PC-9 (cell line): ENCODE data around the gene DNAI4. TPM values are rescaled to one million over a fixed set of nuclear protein-coding genes. Genes with fewer than 3 reads are reported as not detected.

ENCODE experiments used
- BruUV-seq: library from RNA; stranded (reverse); fragments of 400-500 nt; replicated peaks from 2 replicates; lab custom pipeline; 2021; lab: Mats Ljungman, UMichigan
- CTCF ChIA-PET: fragments of 300-600 bp; sonication (Branson Sonifier 250); formaldehyde crosslinking; loops from one replicate; lab custom pipeline; 2022; ENCODE audit warnings: antibody characterized with exemption; lab: Charles Lee
- POLR2A ChIA-PET: fragments of 300-600 bp; sonication (Branson Sonifier 250); formaldehyde crosslinking; loops from one replicate; lab custom pipeline; 2022; ENCODE audit warnings: antibody characterized with exemption; ENCODE audit not compliant: unreplicated experiment; lab: Charles Lee
- DNase-seq, 2 experiments: peaks; one replicate each; pipeline versions ENCODE4 v3.0.0 to v3.0.0-alpha.2; 2015 to 2022; ENCODE audit warnings: mixed read lengths in 1 of 2
- H2AFZ ChIP-seq: fragments of 200-600 bp; sonication (generic); 2 replicates; pipeline ENCODE4 v1.8.1; 2017; ENCODE audit warnings: antibody characterized with exemption
- H3F3A ChIP-seq: fragments of 200-600 bp; sonication (generic); 2 replicates; pipeline ENCODE4 v1.8.1; 2017; ENCODE audit warnings: antibody characterized with exemption, mild to moderate bottlenecking, low read depth; ENCODE audit not compliant: insufficient read depth
- H3K27ac ChIP-seq: fragments of 200-600 bp; sonication (generic); 2 replicates; pipeline ENCODE4 v1.6.1; 2016; ENCODE audit warnings: mixed run types
- H3K27me3 ChIP-seq: fragments of 200-600 bp; sonication (generic); 2 replicates; pipeline ENCODE4 v1.6.1; 2016; ENCODE audit warnings: low read depth, mixed run types; ENCODE audit not compliant: insufficient read depth
- H3K36me3 ChIP-seq: fragments of 200-600 bp; sonication (generic); 2 replicates; pipeline ENCODE4 v1.6.1; 2016; ENCODE audit warnings: low read depth, mixed run types
- H3K4me1 ChIP-seq: fragments of 200-600 bp; sonication (generic); replicated peaks from 2 replicates; pipeline ENCODE4 v1.6.1; 2016; ENCODE audit warnings: mixed run types; ENCODE audit not compliant: insufficient read depth
- H3K4me2 ChIP-seq: fragments of 200-600 bp; sonication (generic); 2 replicates; pipeline ENCODE4 v1.6.1; 2017; ENCODE audit warnings: mixed run types
- H3K4me3 ChIP-seq: fragments of 200-600 bp; sonication (generic); 2 replicates; pipeline ENCODE4 v1.6.1; 2016; ENCODE audit warnings: mixed run types
- H3K79me2 ChIP-seq: fragments of 200-600 bp; sonication (generic); 2 replicates; pipeline ENCODE4 v1.6.1; 2017; ENCODE audit warnings: low read depth, mixed run types
- H3K9me2 ChIP-seq: fragments of 200-600 bp; sonication (generic); 2 replicates; pipeline ENCODE4 v1.8.1; 2017; ENCODE audit warnings: mild to moderate bottlenecking; ENCODE audit not compliant: insufficient read depth
- H3K9me3 ChIP-seq: fragments of 200-600 bp; sonication (generic); 2 replicates; pipeline ENCODE4 v1.8.1; 2016; ENCODE audit warnings: low read depth; ENCODE audit not compliant: insufficient read depth
- H4K20me1 ChIP-seq: fragments of 200-600 bp; sonication (generic); 2 replicates; pipeline ENCODE4 v1.8.1; 2017; ENCODE audit not compliant: insufficient read depth
- CTCF ChIP-seq: fragments of 200-600 bp; sonication (generic); conservative IDR thresholded peaks from 2 replicates; pipeline ENCODE4 v1.6.1; 2017; ENCODE audit warnings: mixed run types, antibody characterized with exemption, mild to moderate bottlenecking, moderate library complexity
- EZH2 ChIP-seq: fragments of 200-600 bp; sonication (generic); IDR thresholded peaks from 2 replicates; pipeline ENCODE4 v1.8.0; 2017; ENCODE audit warnings: antibody characterized with exemption, low read depth
- intact Hi-C: fragments of 100-400 bp; cut with micrococcal nuclease; formaldehyde crosslinking; loops from one replicate; pipeline ENCODE4 v1.10.0; 2022; ENCODE audit not compliant: unreplicated experiment
- total RNA-seq: library from RNA; stranded (reverse); gene quantifications from 2 replicates; pipeline ENCODE4 v1.2.3, GENCODE V29; 2021

Gene DNAI4
- total RNA-seq, 1 experiment from 2014 or later, result 12.6 TPM

GRCh38 chr1:66867501-66867900 is 57.2 kb downstream of the DNAI4 start:
- no peak for DNase-seq
- H2AFZ ChIP-seq, result no peak overlapping the region
- TF ChIP-seq EZH2 (no peak), CTCF (no peak)
- no peaks in the 10 kb centered on the region for H3F3A ChIP-seq
- no peak overlapping the region for H3K4me2 ChIP-seq
- H3K27ac ChIP-seq, result no peak overlapping the region
- H3K4me1 ChIP-seq, result no peaks in the 10 kb centered on the region
- POLR2A ChIA-PET, result interaction anchor here (0.7 kb wide), 2 partner anchors 267 to 343 kb away, joined by 3 read pairs; no protein-coding TSS in a partner anchor
- H3K36me3 ChIP-seq, result no peaks in the 10 kb centered on the region
- no peaks in the 10 kb centered on the region for H3K9me3 ChIP-seq
- intact Hi-C loops, result no loop called here
- no peaks in the 10 kb centered on the region; the same call in 1 of the 2 replicates for H3K9me2 ChIP-seq
- no peaks in the 10 kb centered on the region for H3K79me2 ChIP-seq
- H4K20me1 ChIP-seq, result no peaks in the 10 kb centered on the region
- H3K4me3 ChIP-seq, result no peak overlapping the region
- H3K27me3 ChIP-seq, result no peaks in the 10 kb centered on the region
- CTCF ChIA-PET, result no interaction called here
- no TSS peak for BruUV-seq

- no peak for DNase-seq
- H4K20me1 ChIP-seq, result no peaks in the 10 kb centered on the region
- no TSS peak for BruUV-seq
- CTCF ChIA-PET, result no interaction called here
- H2AFZ ChIP-seq, result no peak overlapping the region
- H3K27me3 ChIP-seq, result no peaks in the 10 kb centered on the region
- peaks cover 6% of the 10 kb centered on the region; the same call in 1 of the 2 replicates for H3K9me2 ChIP-seq
- intact Hi-C loops, result no loop called here
- H3K4me1 ChIP-seq, result no peaks in the 10 kb centered on the region
- H3K4me2 ChIP-seq, result no peak overlapping the region
- no peaks in the 10 kb centered on the region for H3K36me3 ChIP-seq
- H3K9me3 ChIP-seq, result no peaks in the 10 kb centered on the region
- POLR2A ChIA-PET, result no interaction called here
- H3F3A ChIP-seq, result no peaks in the 10 kb centered on the region
- no peaks in the 10 kb centered on the region for H3K79me2 ChIP-seq
- H3K4me3 ChIP-seq, result no peak overlapping the region
- H3K27ac ChIP-seq, result no peak overlapping the region
- no peak for TF ChIP-seq EZH2
- TF ChIP-seq CTCF, result no peak
These were observed 64.1 kb downstream of the DNAI4 start for GRCh38 chr1:66860529-66860928.

DNA sequence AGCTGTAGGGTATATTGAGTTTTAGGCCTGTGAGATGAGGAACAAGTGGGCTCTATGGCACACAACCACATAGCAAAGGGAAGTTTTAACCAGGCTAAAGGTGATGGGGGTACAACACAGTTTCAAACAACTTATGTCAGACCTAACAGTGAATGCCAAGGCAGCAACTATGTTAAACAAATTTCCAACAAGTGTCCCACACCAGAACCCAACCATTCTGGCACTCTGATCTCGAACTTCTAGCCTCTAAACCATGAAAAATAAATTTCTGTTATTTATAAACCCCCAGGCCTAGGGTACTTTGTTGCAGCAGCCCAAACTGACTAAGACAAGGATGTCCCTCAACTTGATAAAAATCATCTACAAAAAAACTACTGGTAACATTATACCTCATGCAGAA is 71.3 kb downstream of the DNAI4 start:
- BruUV-seq, result no TSS peak
- Histone ChIP-seq H3K4me3 (no peak overlapping the region), H3K9me2 (no peaks in the 10 kb centered on the region; the same call in 1 of the 2 replicates), H3K27ac (no peak overlapping the region), H3K27me3 (no peaks in the 10 kb centered on the region), H3K9me3 (no peaks in the 10 kb centered on the region), H3K79me2 (no peaks in the 10 kb centered on the region), H3K36me3 (no peaks in the 10 kb centered on the region), H3K4me1 (no peaks in the 10 kb centered on the region), H3F3A (no peaks in the 10 kb centered on the region), H4K20me1 (no peaks in the 10 kb centered on the region), H2AFZ (no peak overlapping the region; the same call in 1 of the 2 replicates), H3K4me2 (no peak overlapping the region)
- intact Hi-C loops, result no loop called here
- no peak for TF ChIP-seq EZH2
- no peak for TF ChIP-seq CTCF
- ChIA-PET POLR2A (no interaction called here), CTCF (no interaction called here)
- DNase-seq, result no peak
